Right lobe of liver (tissue), 6 donors: Measurements from ENCODE around the gene GPATCH2. TPM values are rescaled to one million over a fixed set of nuclear protein-coding genes. Genes with fewer than 3 reads are reported as not detected.
A peak's percentile ranks its signal among the peaks of the same experiment; 100 is the strongest.

Experiments used
- ATAC-seq, 4 donors: fragments of 200-7000 bp; cut with Tn5 transposase; one replicate each; pipeline ENCODE4 v1.9.1; 2020; ENCODE audit warnings: mild to moderate bottlenecking in 4 of 4, moderate library complexity in 4 of 4
- DNase-seq, 3 donors: peaks; one replicate each; pipeline ENCODE4 v3.0.0-alpha.2; 2020
- H3K27ac ChIP-seq, 3 donors: fragments of 200-600 bp; one replicate each; pipeline ENCODE4 v1.8.0; 2022
- H3K27me3 ChIP-seq, 2 donors: fragments of 200-600 bp; one replicate each; pipeline ENCODE4 v1.8.0; 2022
- H3K36me3 ChIP-seq, 4 donors: fragments of 200-600 bp; sonication (generic) in 1 of 4; one replicate each; pipeline versions ENCODE4 v1.5.1 to v1.8.0; 2017 to 2022; ENCODE audit warnings: control low read depth in 1 of 4
- H3K4me1 ChIP-seq, 4 donors: fragments of 200-600 bp; sonication (generic) in 1 of 4; one replicate each; pipeline versions ENCODE4 v1.5.1 to v1.8.0; 2017 to 2022; ENCODE audit warnings: control low read depth in 1 of 4
- H3K4me3 ChIP-seq, 3 donors: fragments of 200-600 bp; one replicate each; pipeline ENCODE4 v1.8.0; 2022
- H3K9me3 ChIP-seq, 4 donors: fragments of 200-600 bp; sonication (generic) in 1 of 4; one replicate each; pipeline versions ENCODE4 v1.5.1 to v1.8.0; 2017 to 2022; ENCODE audit warnings: control low read depth in 1 of 4
- CTCF ChIP-seq, 4 donors: fragments of 200-600 bp in 3 of 4; fragments of 450-650 bp in 1 of 4; IDR thresholded peaks; one replicate each; pipeline versions ENCODE4 v1.5.1 to v1.8.0; 2016 to 2022; ENCODE audit warnings: antibody characterized with exemption in 4 of 4, mild to moderate bottlenecking in 2 of 4
- POLR2A ChIP-seq: fragments of 450-650 bp; IDR thresholded peaks from one replicate; pipeline ENCODE4 v1.6.1; 2017; ENCODE audit warnings: antibody characterized with exemption, mild to moderate bottlenecking
- WGBS: methylation state at CpG from one replicate; pipeline ENCODE4 v1.1.6; 2018; ENCODE audit warnings: low coverage, low lambda C conversion rate; ENCODE audit not compliant: insufficient coverage; ENCODE audit errors: missing lambda C conversion rate; 5-methylcytosine and 5-hydroxymethylcytosine counted together
- intact Hi-C, 2 donors: fragments of 100-400 bp; cut with DNase I; formaldehyde crosslinking; loops; one replicate each; pipeline versions ENCODE4 v1.11.2 to v1.14.1; 2022
- total RNA-seq, 6 experiments: library from RNA; depleted of rRNA in 2 of 6; stranded (reverse); fragments of >200 nt in 2 of 6; fragmentation: NEBNext Ultra II Directional in 3 of 6; extraction: Animal tissue kit (Norgen Biotek cat#: 25700) in 3 of 6; gene quantifications; one replicate each; pipeline versions ENCODE4 v1.1.0 to v1.2.4, GENCODE V29; 2016 to 2023
- donor health status: DM: no; HTN: yes; CAD: no.
- donor health status: DM: no; HTN: no; CAD: no.
- donor health status: DM: no; HTN: no; CAD: no.
- donor health status: DM: no; HTN: yes; CAD: no.
- donor health status: DM: no; HTN: yes; CAD: no.

The GPATCH2 gene
- total RNA-seq, 6 experiments from 2014 or later = 3.3 to 6.6 (median 4.6) TPM

- TF ChIP-seq CTCF (IDR thresholded peaks at IDR 0.05) (no peak), POLR2A (no peak)
- ATAC-seq (no peak), DNase-seq (no peak)
- H3K27me3 ChIP-seq = no peaks in the 10 kb centered on the region
- no peaks in the 10 kb centered on the region for H3K36me3 ChIP-seq
- WGBS = 64% methylated on average over 1 of the region's 1 CpG
- H3K9me3 ChIP-seq = no peaks in the 10 kb centered on the region
- H3K4me3 ChIP-seq = no peak overlapping the region
- intact Hi-C loops = no loop called here
- H3K4me1 ChIP-seq = no peaks in the 10 kb centered on the region
- no peak overlapping the region for H3K27ac ChIP-seq
Observed at GRCh38 chr1:217471403-217471802, 159.5 kb downstream of the GPATCH2 start.

GRCh38 chr1:217469983-217470382, 160.9 kb downstream of the GPATCH2 start:
- DNase-seq = no peak
- H3K4me3 ChIP-seq = no peak overlapping the region
- TF ChIP-seq CTCF (IDR thresholded peaks at IDR 0.05) (no peak), POLR2A (no peak)
- 60% methylated on average over 1 of the region's 1 CpG for WGBS
- peaks cover 0 to 7% (median 0%) of the 10 kb centered on the region in 4 donors for H3K9me3 ChIP-seq
- H3K4me1 ChIP-seq = no peaks in the 10 kb centered on the region
- no peaks in the 10 kb centered on the region for H3K36me3 ChIP-seq
- intact Hi-C loops = no loop called here
- H3K27me3 ChIP-seq = no peaks in the 10 kb centered on the region
- H3K27ac ChIP-seq = no peak overlapping the region
- ATAC-seq = peak; percentile 58 to 84 (median 64)

- H3K27ac ChIP-seq = no peak overlapping the region
- TF ChIP-seq CTCF (IDR thresholded peaks at IDR 0.05) (no peak), POLR2A (no peak)
- WGBS = 93% methylated on average over 1 of the region's 1 CpG
- H3K9me3 ChIP-seq = peaks cover 0 to 7% (median 0%) of the 10 kb centered on the region in 4 donors
- H3K27me3 ChIP-seq = no peaks in the 10 kb centered on the region
- intact Hi-C loops = no loop called here
- no peaks in the 10 kb centered on the region for H3K4me1 ChIP-seq
- no peak for ATAC-seq
- DNase-seq = no peak
- H3K36me3 ChIP-seq = no peaks in the 10 kb centered on the region
- H3K4me3 ChIP-seq = no peak overlapping the region
Observed at GRCh38 chr1:217465102-217465501, 165.8 kb downstream of the GPATCH2 start.

GRCh38 chr1:217462666-217463065, 168.2 kb downstream of the GPATCH2 start:
- intact Hi-C loops = no loop called here
- Histone ChIP-seq H3K27me3 (no peaks in the 10 kb centered on the region), H3K36me3 (no peaks in the 10 kb centered on the region), H3K4me1 (no peaks in the 10 kb centered on the region), H3K27ac (no peak overlapping the region), H3K4me3 (no peak overlapping the region), H3K9me3 (peaks cover 0 to 7% (median 0%) of the 10 kb centered on the region in 4 donors)
- ATAC-seq (peak in 1 of 4 donors; percentile 28), DNase-seq (no peak)
- no peak for TF ChIP-seq CTCF (IDR thresholded peaks at IDR 0.05)
- TF ChIP-seq POLR2A = no peak
- WGBS = 82% methylated on average over 1 of the region's 1 CpG

GRCh38 chr1:217462159-217462558, 168.7 kb downstream of the GPATCH2 start:
- DNase-seq (no peak), ATAC-seq (no peak)
- H3K27ac ChIP-seq = no peak overlapping the region
- no peak for TF ChIP-seq CTCF (IDR thresholded peaks at IDR 0.05)
- no peak for TF ChIP-seq POLR2A
- H3K9me3 ChIP-seq = peaks cover 0 to 7% (median 0%) of the 10 kb centered on the region in 4 donors
- no peaks in the 10 kb centered on the region for H3K4me1 ChIP-seq
- 45% methylated on average over 2 of the region's 2 CpGs for WGBS
- H3K36me3 ChIP-seq = no peaks in the 10 kb centered on the region
- intact Hi-C loops = no loop called here
- H3K4me3 ChIP-seq = no peak overlapping the region
- no peaks in the 10 kb centered on the region for H3K27me3 ChIP-seq
